K562 (cell line): ENCODE measurements around the gene FUT2. TPM values are rescaled to one million over a fixed set of nuclear protein-coding genes. Genes with fewer than 3 reads are reported as not detected.

Experiments
- HDAC2 ChIP-seq: fragments of 450-650 bp; IDR thresholded peaks from 2 replicates; pipeline ENCODE4 v1.6.1; 2016; ENCODE audit warnings: mild to moderate bottlenecking
- MAFK ChIP-seq: IDR thresholded peaks from 2 replicates; pipeline ENCODE4 v1.6.1; 2011; ENCODE audit warnings: low read length, improper control_type of control experiment
- MBD2 ChIP-seq: sonication (generic); IDR thresholded peaks from 2 replicates; pipeline ENCODE4 v1.6.1; 2016; ENCODE audit warnings: low read depth, borderline replicate concordance
- MECOM ChIP-seq: fragments of 250-450 bp; sonication (Bioruptor Pico); IDR thresholded peaks from 2 replicates; pipeline ENCODE4 v1.8.0; 2022; ENCODE audit warnings: inconsistent platforms
- TAL1 ChIP-seq: fragments of 450-650 bp; IDR thresholded peaks from 2 replicates; pipeline ENCODE4 v1.6.1; 2016; ENCODE audit warnings: mild to moderate bottlenecking
- TOE1 ChIP-seq, 2 experiments: fragments of 450-650 bp in 1 of 2; sonication (generic) in 1 of 2; formaldehyde crosslinking in 1 of 2; IDR thresholded peaks; 2 replicates each; pipeline versions ENCODE4 v1.7.1 to v1.8.0; 2016 to 2022; ENCODE audit warnings: borderline replicate concordance in 2 of 2, mild to moderate bottlenecking in 2 of 2, antibody characterized with exemption in 1 of 2, inconsistent platforms in 1 of 2, low read depth in 1 of 2, missing genetic modification reagents in 1 of 2, moderate library complexity in 1 of 2
- ZNF146 ChIP-seq: IDR thresholded peaks from one replicate; pipeline ENCODE4 v1.6.1; 2018; ENCODE audit warnings: missing compliant biosample characterization; ENCODE audit not compliant: unreplicated experiment
- polyA plus RNA-seq, 8 experiments: library from polyadenylated mRNA; depleted of rRNA in 4 of 8; stranded (reverse) in 5 of 8; unstranded in 3 of 8; fragments of >200 nt; fragmentation: Nextera tagmentation in 2 of 8; fragmentation: Illumina TruSeq in 1 of 8; extraction: Ambion mirVana in 2 of 8; extraction: Trizol in 1 of 8; gene quantifications; 2 replicates each; pipeline versions ENCODE4 v1.2.1 to v1.2.3, GENCODE V29; 2011 to 2014; ENCODE audit warnings: inconsistent platforms in 1 of 8, missing spikeins in 1 of 8
- total RNA-seq, 7 experiments: library from RNA; depleted of rRNA in 6 of 7; stranded (reverse); fragments of >200 nt in 6 of 7; fragmentation: Illumina TruSeq in 2 of 7; extraction: Trizol in 2 of 7; gene quantifications; 2 replicates each; pipeline versions ENCODE4 v1.2.1 to v1.2.3, GENCODE V29; 2011 to 2021; ENCODE audit warnings: low replicate concordance in 1 of 7
- TF ChIP-seq, protein P1 (sequence below): fragments of 200-400 bp; formaldehyde crosslinking; IDR thresholded peaks from 2 replicates; pipeline ENCODE4 v1.6.1; 2017; ENCODE audit warnings: mild to moderate bottlenecking, low read depth, low read length, moderate library complexity
- TF ChIP-seq, protein P2 (sequence below), 2 experiments: IDR thresholded peaks in 1 of 2; conservative IDR thresholded peaks in 1 of 2; 2 replicates each; pipeline ENCODE4 v1.6.1; 2016; ENCODE audit warnings: low read depth in 2 of 2, mild to moderate bottlenecking in 1 of 2, missing compliant biosample characterization in 1 of 2, missing genetic modification characterization in 1 of 2, moderate library complexity in 1 of 2
- TF ChIP-seq, protein P3 (sequence below): fragments of 250-450 bp; sonication (Bioruptor Pico); IDR thresholded peaks from 2 replicates; pipeline ENCODE4 v1.4.0; 2020; ENCODE audit warnings: mild to moderate bottlenecking, moderate library complexity
- TF ChIP-seq, protein P4 (sequence below): fragments of 450-650 bp; IDR thresholded peaks from 2 replicates; pipeline ENCODE4 v1.6.1; 2016; ENCODE audit warnings: borderline replicate concordance
- TF ChIP-seq, protein P5 (sequence below): IDR thresholded peaks from 2 replicates; pipeline ENCODE4 v1.6.1; 2011; ENCODE audit not compliant: insufficient read length; ENCODE audit errors: extremely low read depth
- TF ChIP-seq, protein P6 (sequence below): fragments of 250-450 bp; sonication (Bioruptor Pico); IDR thresholded peaks from 2 replicates; pipeline ENCODE4 v1.5.0; 2021

The FUT2 gene
- total and polyA plus RNA-seq, 9 of the 15 experiments (the other 6 are each of a cell fraction or from before 2014, with no cell fraction given) = 0.03 to 0.04 TPM; not detected in 7

DNA sequence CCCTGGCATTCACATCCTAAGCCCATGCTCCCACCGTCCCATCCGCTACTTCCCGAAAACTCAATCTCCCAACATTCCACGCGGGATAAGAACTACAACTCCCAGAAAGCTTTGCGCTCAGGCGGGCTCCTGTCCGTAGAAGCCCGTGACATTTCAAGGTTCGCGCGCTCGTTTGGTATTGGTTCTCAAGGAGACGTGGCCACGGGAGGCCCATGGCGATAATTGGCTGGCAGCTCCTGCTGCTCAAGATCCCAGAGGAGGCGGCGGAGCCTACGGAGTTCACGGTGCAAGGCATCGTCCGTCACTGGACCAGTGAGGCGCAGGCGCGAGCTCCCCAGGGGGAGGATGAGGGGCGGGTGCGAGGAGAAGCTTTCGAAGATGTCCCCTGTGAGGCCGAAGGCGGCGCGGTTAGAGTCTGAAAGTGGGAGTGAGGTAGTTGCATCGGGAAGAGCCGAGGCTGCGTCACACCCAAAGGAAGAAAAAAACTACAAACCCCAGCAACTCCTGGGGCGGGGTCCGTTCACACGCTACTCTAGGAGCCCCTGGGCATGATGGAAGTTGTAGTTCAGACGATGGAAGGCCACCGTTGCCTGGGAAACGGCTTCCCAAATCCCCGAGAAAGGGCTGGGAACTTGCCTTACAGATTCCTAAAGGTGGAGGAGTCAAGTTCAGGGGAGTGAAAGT is 25.0 kb downstream of the FUT2 start (continued):
- TF ChIP-seq MAFK (no peak), TAL1 (no peak), ZNF146 (CRISPR knock-in tag) (no peak), HDAC2 (peak; percentile 35; the same call in 1 of the 2 replicates), MBD2 (peak; percentile 95), TOE1 (IDR thresholded peaks at IDR 0.05; ENCODE audit: borderline replicate concordance) (peak; percentile 52; the same call in 1 of the 2 replicates), TOE1 (CRISPR knock-in tag; IDR thresholded peaks at IDR 0.05; ENCODE audit: borderline replicate concordance, low read depth) (no peak), MECOM (CRISPR knock-in tag) (0 out of 2 replicates have a peak, but pooled peaks have one; percentile 28)
- TF ChIP-seq, protein P1, sequence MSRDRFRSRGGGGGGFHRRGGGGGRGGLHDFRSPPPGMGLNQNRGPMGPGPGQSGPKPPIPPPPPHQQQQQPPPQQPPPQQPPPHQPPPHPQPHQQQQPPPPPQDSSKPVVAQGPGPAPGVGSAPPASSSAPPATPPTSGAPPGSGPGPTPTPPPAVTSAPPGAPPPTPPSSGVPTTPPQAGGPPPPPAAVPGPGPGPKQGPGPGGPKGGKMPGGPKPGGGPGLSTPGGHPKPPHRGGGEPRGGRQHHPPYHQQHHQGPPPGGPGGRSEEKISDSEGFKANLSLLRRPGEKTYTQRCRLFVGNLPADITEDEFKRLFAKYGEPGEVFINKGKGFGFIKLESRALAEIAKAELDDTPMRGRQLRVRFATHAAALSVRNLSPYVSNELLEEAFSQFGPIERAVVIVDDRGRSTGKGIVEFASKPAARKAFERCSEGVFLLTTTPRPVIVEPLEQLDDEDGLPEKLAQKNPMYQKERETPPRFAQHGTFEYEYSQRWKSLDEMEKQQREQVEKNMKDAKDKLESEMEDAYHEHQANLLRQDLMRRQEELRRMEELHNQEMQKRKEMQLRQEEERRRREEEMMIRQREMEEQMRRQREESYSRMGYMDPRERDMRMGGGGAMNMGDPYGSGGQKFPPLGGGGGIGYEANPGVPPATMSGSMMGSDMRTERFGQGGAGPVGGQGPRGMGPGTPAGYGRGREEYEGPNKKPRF = no peak
- TF ChIP-seq, protein P2, sequence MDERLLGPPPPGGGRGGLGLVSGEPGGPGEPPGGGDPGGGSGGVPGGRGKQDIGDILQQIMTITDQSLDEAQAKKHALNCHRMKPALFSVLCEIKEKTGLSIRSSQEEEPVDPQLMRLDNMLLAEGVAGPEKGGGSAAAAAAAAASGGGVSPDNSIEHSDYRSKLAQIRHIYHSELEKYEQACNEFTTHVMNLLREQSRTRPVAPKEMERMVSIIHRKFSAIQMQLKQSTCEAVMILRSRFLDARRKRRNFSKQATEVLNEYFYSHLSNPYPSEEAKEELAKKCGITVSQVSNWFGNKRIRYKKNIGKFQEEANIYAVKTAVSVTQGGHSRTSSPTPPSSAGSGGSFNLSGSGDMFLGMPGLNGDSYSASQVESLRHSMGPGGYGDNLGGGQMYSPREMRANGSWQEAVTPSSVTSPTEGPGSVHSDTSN (CRISPR knock-in tag; IDR thresholded peaks at IDR 0.05; ENCODE audit: low read depth) = peak; percentile 37; the same call in 1 of the 2 replicates
- TF ChIP-seq, protein P2 (tag; conservative IDR thresholded peaks at IDR 0.05; ENCODE audit: low read depth) = peak; percentile 94
- TF ChIP-seq, protein P3, sequence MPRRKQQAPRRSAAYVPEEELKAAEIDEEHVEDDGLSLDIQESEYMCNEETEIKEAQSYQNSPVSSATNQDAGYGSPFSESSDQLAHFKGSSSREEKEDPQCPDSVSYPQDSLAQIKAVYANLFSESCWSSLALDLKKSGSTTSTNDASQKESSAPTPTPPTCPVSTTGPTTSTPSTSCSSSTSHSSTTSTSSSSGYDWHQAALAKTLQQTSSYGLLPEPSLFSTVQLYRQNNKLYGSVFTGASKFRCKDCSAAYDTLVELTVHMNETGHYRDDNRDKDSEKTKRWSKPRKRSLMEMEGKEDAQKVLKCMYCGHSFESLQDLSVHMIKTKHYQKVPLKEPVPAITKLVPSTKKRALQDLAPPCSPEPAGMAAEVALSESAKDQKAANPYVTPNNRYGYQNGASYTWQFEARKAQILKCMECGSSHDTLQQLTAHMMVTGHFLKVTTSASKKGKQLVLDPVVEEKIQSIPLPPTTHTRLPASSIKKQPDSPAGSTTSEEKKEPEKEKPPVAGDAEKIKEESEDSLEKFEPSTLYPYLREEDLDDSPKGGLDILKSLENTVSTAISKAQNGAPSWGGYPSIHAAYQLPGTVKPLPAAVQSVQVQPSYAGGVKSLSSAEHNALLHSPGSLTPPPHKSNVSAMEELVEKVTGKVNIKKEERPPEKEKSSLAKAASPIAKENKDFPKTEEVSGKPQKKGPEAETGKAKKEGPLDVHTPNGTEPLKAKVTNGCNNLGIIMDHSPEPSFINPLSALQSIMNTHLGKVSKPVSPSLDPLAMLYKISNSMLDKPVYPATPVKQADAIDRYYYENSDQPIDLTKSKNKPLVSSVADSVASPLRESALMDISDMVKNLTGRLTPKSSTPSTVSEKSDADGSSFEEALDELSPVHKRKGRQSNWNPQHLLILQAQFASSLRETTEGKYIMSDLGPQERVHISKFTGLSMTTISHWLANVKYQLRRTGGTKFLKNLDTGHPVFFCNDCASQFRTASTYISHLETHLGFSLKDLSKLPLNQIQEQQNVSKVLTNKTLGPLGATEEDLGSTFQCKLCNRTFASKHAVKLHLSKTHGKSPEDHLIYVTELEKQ (CRISPR knock-in tag) = no peak
- TF ChIP-seq, protein P4, sequence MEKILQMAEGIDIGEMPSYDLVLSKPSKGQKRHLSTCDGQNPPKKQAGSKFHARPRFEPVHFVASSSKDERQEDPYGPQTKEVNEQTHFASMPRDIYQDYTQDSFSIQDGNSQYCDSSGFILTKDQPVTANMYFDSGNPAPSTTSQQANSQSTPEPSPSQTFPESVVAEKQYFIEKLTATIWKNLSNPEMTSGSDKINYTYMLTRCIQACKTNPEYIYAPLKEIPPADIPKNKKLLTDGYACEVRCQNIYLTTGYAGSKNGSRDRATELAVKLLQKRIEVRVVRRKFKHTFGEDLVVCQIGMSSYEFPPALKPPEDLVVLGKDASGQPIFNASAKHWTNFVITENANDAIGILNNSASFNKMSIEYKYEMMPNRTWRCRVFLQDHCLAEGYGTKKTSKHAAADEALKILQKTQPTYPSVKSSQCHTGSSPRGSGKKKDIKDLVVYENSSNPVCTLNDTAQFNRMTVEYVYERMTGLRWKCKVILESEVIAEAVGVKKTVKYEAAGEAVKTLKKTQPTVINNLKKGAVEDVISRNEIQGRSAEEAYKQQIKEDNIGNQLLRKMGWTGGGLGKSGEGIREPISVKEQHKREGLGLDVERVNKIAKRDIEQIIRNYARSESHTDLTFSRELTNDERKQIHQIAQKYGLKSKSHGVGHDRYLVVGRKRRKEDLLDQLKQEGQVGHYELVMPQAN = no peak
- TF ChIP-seq, protein P5, sequence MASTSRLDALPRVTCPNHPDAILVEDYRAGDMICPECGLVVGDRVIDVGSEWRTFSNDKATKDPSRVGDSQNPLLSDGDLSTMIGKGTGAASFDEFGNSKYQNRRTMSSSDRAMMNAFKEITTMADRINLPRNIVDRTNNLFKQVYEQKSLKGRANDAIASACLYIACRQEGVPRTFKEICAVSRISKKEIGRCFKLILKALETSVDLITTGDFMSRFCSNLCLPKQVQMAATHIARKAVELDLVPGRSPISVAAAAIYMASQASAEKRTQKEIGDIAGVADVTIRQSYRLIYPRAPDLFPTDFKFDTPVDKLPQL = no peak
- TF ChIP-seq, protein P6, sequence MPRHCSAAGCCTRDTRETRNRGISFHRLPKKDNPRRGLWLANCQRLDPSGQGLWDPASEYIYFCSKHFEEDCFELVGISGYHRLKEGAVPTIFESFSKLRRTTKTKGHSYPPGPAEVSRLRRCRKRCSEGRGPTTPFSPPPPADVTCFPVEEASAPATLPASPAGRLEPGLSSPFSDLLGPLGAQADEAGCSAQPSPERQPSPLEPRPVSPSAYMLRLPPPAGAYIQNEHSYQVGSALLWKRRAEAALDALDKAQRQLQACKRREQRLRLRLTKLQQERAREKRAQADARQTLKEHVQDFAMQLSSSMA = no peak
